Measurements from ENCODE around the gene CTU1.

CTU1 gene

GRCh38 chr19:51124729-51125128, 16.5 kb upstream of the CTU1 start, which contains the start of gene SIGLEC9:
TSS of gene SIGLEC9 (plus strand) at chr19:51124906. CDS start at chr19:51124975, 69 bp downstream.
- Mint-ChIP-seq H3K4me1 (peaks cover 82% of the 10 kb centered on the region), H3K36me3 (peaks cover 11% of the 10 kb centered on the region), H3K27ac (peak within 1 kb of the TSS; percentile 91), H3K4me3 (peak within 1 kb of the TSS; percentile 13), H3K27me3 (no peaks in the 10 kb centered on the region), H3K9me3 (no peaks in the 10 kb centered on the region)
- CTCF ChIA-PET: no interaction called here
- no peak for DNase-seq

GRCh38 chr19:51124216-51124615, 16.0 kb upstream of the CTU1 start:
- Mint-ChIP-seq H3K27ac (peak overlapping the region; percentile 91), H3K4me3 (peak overlapping the region; percentile 13), H3K4me1 (peaks cover 83% of the 10 kb centered on the region), H3K9me3 (no peaks in the 10 kb centered on the region), H3K27me3 (no peaks in the 10 kb centered on the region), H3K36me3 (peaks cover 11% of the 10 kb centered on the region)
- DNase-seq: no peak
- CTCF ChIA-PET: no interaction called here

GRCh38 chr19:51123802-51124201, 15.6 kb upstream of the CTU1 start:
- H3K27me3 Mint-ChIP-seq: no peaks in the 10 kb centered on the region
- H3K9me3 Mint-ChIP-seq: no peaks in the 10 kb centered on the region
- peaks cover 85% of the 10 kb centered on the region for H3K4me1 Mint-ChIP-seq
- H3K27ac Mint-ChIP-seq: peak overlapping the region; percentile 91
- DNase-seq: no peak
- H3K4me3 Mint-ChIP-seq: peak overlapping the region; percentile 13
- H3K36me3 Mint-ChIP-seq: peaks cover 11% of the 10 kb centered on the region
- CTCF ChIA-PET: no interaction called here

GRCh38 chr19:51123381-51123800, 15.2 kb upstream of the CTU1 start:
- DNase-seq: peak; percentile 80
- Mint-ChIP-seq H3K36me3 (peaks cover 11% of the 10 kb centered on the region), H3K27me3 (no peaks in the 10 kb centered on the region), H3K9me3 (no peaks in the 10 kb centered on the region), H3K4me1 (peaks cover 81% of the 10 kb centered on the region), H3K4me3 (peak overlapping the region; percentile 13), H3K27ac (peak overlapping the region; percentile 91)
- CTCF ChIA-PET: no interaction called here

GRCh38 chr19:51122112-51122981, 14.1 kb upstream of the CTU1 start:
- DNase-seq: no peak
- no peaks in the 10 kb centered on the region for H3K27me3 Mint-ChIP-seq
- H3K4me3 Mint-ChIP-seq: peak overlapping the region; percentile 6
- H3K4me1 Mint-ChIP-seq: peaks cover 73% of the 10 kb centered on the region
- CTCF ChIA-PET: no interaction called here
- H3K27ac Mint-ChIP-seq: peak overlapping the region; percentile 91
- H3K9me3 Mint-ChIP-seq: no peaks in the 10 kb centered on the region
- H3K36me3 Mint-ChIP-seq: peaks cover 11% of the 10 kb centered on the region

GRCh38 chr19:51121257-51121656, 13.0 kb upstream of the CTU1 start:
- Mint-ChIP-seq H3K27me3 (no peaks in the 10 kb centered on the region), H3K36me3 (peaks cover 11% of the 10 kb centered on the region), H3K4me1 (peaks cover 73% of the 10 kb centered on the region), H3K9me3 (no peaks in the 10 kb centered on the region), H3K27ac (peak overlapping the region; percentile 7), H3K4me3 (no peak overlapping the region)
- CTCF ChIA-PET: no interaction called here
- no peak for DNase-seq

GRCh38 chr19:51120160-51120559, 12.0 kb upstream of the CTU1 start:
- H3K27me3 Mint-ChIP-seq: no peaks in the 10 kb centered on the region
- peaks cover 82% of the 10 kb centered on the region for H3K4me1 Mint-ChIP-seq
- no peaks in the 10 kb centered on the region for H3K9me3 Mint-ChIP-seq
- CTCF ChIA-PET: no interaction called here
- H3K4me3 Mint-ChIP-seq: no peak overlapping the region
- no peak for DNase-seq
- peaks cover 11% of the 10 kb centered on the region for H3K36me3 Mint-ChIP-seq
- no peak overlapping the region for H3K27ac Mint-ChIP-seq

- H3K4me3 Mint-ChIP-seq: no peak overlapping the region
- peaks cover 82% of the 10 kb centered on the region for H3K4me1 Mint-ChIP-seq
- H3K36me3 Mint-ChIP-seq: peaks cover 11% of the 10 kb centered on the region
- no peak overlapping the region for H3K27ac Mint-ChIP-seq
- no peak for DNase-seq
- no peaks in the 10 kb centered on the region for H3K9me3 Mint-ChIP-seq
- H3K27me3 Mint-ChIP-seq: no peaks in the 10 kb centered on the region
- CTCF ChIA-PET: no interaction called here
Measured at GRCh38 chr19:51119611-51120010, 11.4 kb upstream of the CTU1 start.

- no peak overlapping the region for H3K27ac Mint-ChIP-seq
- CTCF ChIA-PET: no interaction called here
- DNase-seq: no peak
- H3K27me3 Mint-ChIP-seq: no peaks in the 10 kb centered on the region
- H3K36me3 Mint-ChIP-seq: peaks cover 11% of the 10 kb centered on the region
- no peaks in the 10 kb centered on the region for H3K9me3 Mint-ChIP-seq
- no peak overlapping the region for H3K4me3 Mint-ChIP-seq
- H3K4me1 Mint-ChIP-seq: peaks cover 82% of the 10 kb centered on the region
Measured at GRCh38 chr19:51119101-51119500, 10.9 kb upstream of the CTU1 start.

- Mint-ChIP-seq H3K4me1 (peaks cover 63% of the 10 kb centered on the region), H3K27me3 (no peaks in the 10 kb centered on the region), H3K27ac (no peak overlapping the region), H3K4me3 (no peak overlapping the region), H3K36me3 (peaks cover 6% of the 10 kb centered on the region), H3K9me3 (no peaks in the 10 kb centered on the region)
- peak; percentile 43 for DNase-seq
- CTCF ChIA-PET: no interaction called here
Measured at GRCh38 chr19:51116736-51117286, 8.6 kb upstream of the CTU1 start.

- Mint-ChIP-seq H3K4me1 (peaks cover 48% of the 10 kb centered on the region), H3K27ac (peak overlapping the region; percentile 33), H3K9me3 (no peaks in the 10 kb centered on the region), H3K36me3 (no peaks in the 10 kb centered on the region), H3K27me3 (no peaks in the 10 kb centered on the region), H3K4me3 (no peak overlapping the region)
- CTCF ChIA-PET: no interaction called here
- peak; percentile 33 for DNase-seq
Measured at GRCh38 chr19:51114087-51114729, 6.0 kb upstream of the CTU1 start.

GRCh38 chr19:51111606-51112005, 3.4 kb upstream of the CTU1 start:
- no peak overlapping the region for H3K27ac Mint-ChIP-seq
- peaks cover 14% of the 10 kb centered on the region for H3K36me3 Mint-ChIP-seq
- no peaks in the 10 kb centered on the region for H3K27me3 Mint-ChIP-seq
- CTCF ChIA-PET: interaction anchor here (1.7 kb wide), 1 partner anchor 148 kb away, joined by 4 read pairs; no protein-coding TSS in a partner anchor
- no peak for DNase-seq
- H3K4me1 Mint-ChIP-seq: peaks cover 54% of the 10 kb centered on the region
- H3K9me3 Mint-ChIP-seq: no peaks in the 10 kb centered on the region
- H3K4me3 Mint-ChIP-seq: no peak overlapping the region

GRCh38 chr19:51110666-51110971, 2.4 kb upstream of the CTU1 start:
- CTCF ChIA-PET: no interaction called here
- no peaks in the 10 kb centered on the region for H3K9me3 Mint-ChIP-seq
- DNase-seq: no peak
- peaks cover 18% of the 10 kb centered on the region for H3K36me3 Mint-ChIP-seq
- peaks cover 51% of the 10 kb centered on the region for H3K4me1 Mint-ChIP-seq
- no peaks in the 10 kb centered on the region for H3K27me3 Mint-ChIP-seq
- no peak overlapping the region for H3K27ac Mint-ChIP-seq
- H3K4me3 Mint-ChIP-seq: no peak overlapping the region

- DNase-seq: no peak
- Mint-ChIP-seq H3K36me3 (peaks cover 26% of the 10 kb centered on the region), H3K27ac (peak overlapping the region; percentile 90), H3K27me3 (no peaks in the 10 kb centered on the region), H3K4me3 (peak overlapping the region; percentile 84), H3K9me3 (no peaks in the 10 kb centered on the region), H3K4me1 (peaks cover 42% of the 10 kb centered on the region)
- CTCF ChIA-PET: no interaction called here
Measured at GRCh38 chr19:51108805-51109146, 567 bp upstream of the CTU1 start.
